Loucy (cell line): ENCODE results near the gene NADSYN1.

Source experiments
- H2AFZ ChIP-seq: fragments of 200-600 bp; sonication (generic); 2 replicates; pipeline ENCODE4 v1.6.0; 2016; ENCODE audit warnings: antibody characterized with exemption, mild to moderate bottlenecking, low read length, moderate library complexity
- H3F3A ChIP-seq: fragments of 200-600 bp; 2 replicates; pipeline ENCODE4 v1.6.0; 2016; ENCODE audit warnings: antibody characterized with exemption, low read depth, mild to moderate bottlenecking
- H3K27me3 ChIP-seq: fragments of 200-600 bp; sonication (generic); 2 replicates; pipeline ENCODE4 v1.6.1; 2014; ENCODE audit warnings: low read length, mild to moderate bottlenecking; ENCODE audit not compliant: insufficient read depth, poor library complexity, severe bottlenecking
- H3K36me3 ChIP-seq: fragments of 200-600 bp; sonication (generic); 2 replicates; pipeline ENCODE4 v1.6.1; 2016; ENCODE audit warnings: low read length; ENCODE audit not compliant: insufficient read depth
- H3K4me1 ChIP-seq: fragments of 200-600 bp; sonication (generic); 2 replicates; pipeline ENCODE4 v1.5.1; 2014; ENCODE audit warnings: low read length, mild to moderate bottlenecking; ENCODE audit not compliant: insufficient read depth, poor library complexity, severe bottlenecking
- H3K4me2 ChIP-seq: fragments of 200-600 bp; sonication (generic); 2 replicates; pipeline ENCODE4 v1.6.0; 2014; ENCODE audit warnings: antibody characterized with exemption, low read length, low read depth, mild to moderate bottlenecking; ENCODE audit not compliant: poor library complexity, severe bottlenecking
- H3K4me3 ChIP-seq: fragments of 200-600 bp; sonication (generic); 2 replicates; pipeline ENCODE4 v1.5.1; 2014; ENCODE audit warnings: low read length, mild to moderate bottlenecking, mixed read lengths; ENCODE audit not compliant: poor library complexity, severe bottlenecking
- H3K79me2 ChIP-seq: fragments of 200-600 bp; sonication (generic); 2 replicates; pipeline ENCODE4 v1.6.1; 2014; ENCODE audit warnings: low read length; ENCODE audit not compliant: insufficient read depth
- H3K9ac ChIP-seq: fragments of 200-600 bp; sonication (generic); 2 replicates; pipeline ENCODE4 v1.6.0; 2014; ENCODE audit warnings: mild to moderate bottlenecking, low read depth, low read length, moderate library complexity; ENCODE audit not compliant: poor library complexity, severe bottlenecking
- H3K9me2 ChIP-seq: fragments of 200-600 bp; sonication (generic); replicated peaks from 2 replicates; pipeline ENCODE4 v1.6.1; 2016; ENCODE audit warnings: low read depth, low read length, mixed read lengths
- H3K9me3 ChIP-seq: fragments of 200-600 bp; sonication (generic); 2 replicates; pipeline ENCODE4 v1.6.1; 2014; ENCODE audit warnings: mild to moderate bottlenecking, antibody characterized with exemption, low read length, low read depth; ENCODE audit not compliant: insufficient read depth
- H4K20me1 ChIP-seq: fragments of 200-600 bp; sonication (generic); 2 replicates; pipeline ENCODE4 v1.6.0; 2014; ENCODE audit warnings: antibody characterized with exemption, low read length, mild to moderate bottlenecking; ENCODE audit not compliant: insufficient read depth, poor library complexity, severe bottlenecking
- EZH2phosphoT487 ChIP-seq: fragments of 200-600 bp; IDR thresholded peaks from 2 replicates; pipeline ENCODE4 v1.6.1; 2018; ENCODE audit warnings: antibody characterized with exemption, mild to moderate bottlenecking, moderate library complexity, borderline replicate concordance
- TF ChIP-seq, protein P1 (sequence below): fragments of 200-600 bp; sonication (generic); conservative IDR thresholded peaks from 2 replicates; pipeline ENCODE4 v1.5.1; 2014; ENCODE audit warnings: mild to moderate bottlenecking, antibody characterized with exemption, low read length

The NADSYN1 gene

DNA sequence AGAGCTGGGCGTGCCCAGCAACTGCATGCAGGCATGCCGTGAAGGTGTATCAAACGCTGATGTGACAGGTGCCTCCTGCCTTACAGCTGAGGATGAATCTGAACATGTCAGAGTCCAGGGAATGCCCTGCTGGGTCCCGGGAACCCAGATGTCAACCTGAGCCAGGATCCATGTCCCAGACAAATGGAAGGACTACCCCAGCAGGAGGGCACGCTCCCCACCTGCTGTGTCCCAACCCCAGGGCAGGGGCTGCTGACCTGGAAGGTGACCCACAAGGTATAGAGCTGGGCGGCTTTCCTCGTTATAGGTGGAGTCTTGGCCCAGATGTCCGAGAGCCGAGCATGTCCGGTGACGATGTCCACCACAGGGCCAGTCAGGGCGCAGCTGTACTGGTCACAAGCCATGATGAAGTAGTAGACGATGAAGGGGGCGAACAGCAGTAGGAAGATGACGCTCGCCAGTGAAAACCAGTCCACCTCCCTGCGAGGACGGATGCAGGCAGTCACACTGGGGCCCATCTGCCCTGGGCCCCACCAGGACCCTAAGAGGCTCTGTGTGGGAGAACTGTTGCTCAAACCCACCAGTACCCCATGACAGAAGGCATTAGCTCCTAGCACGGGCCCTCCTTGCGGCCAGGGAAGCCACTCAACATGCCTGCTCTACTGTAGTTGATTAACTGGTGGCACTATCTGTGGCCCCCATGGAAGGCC is 9.1 kb upstream of the NADSYN1 start:
- TF ChIP-seq EZH2phosphoT487: no peak
- TF ChIP-seq, protein P1, sequence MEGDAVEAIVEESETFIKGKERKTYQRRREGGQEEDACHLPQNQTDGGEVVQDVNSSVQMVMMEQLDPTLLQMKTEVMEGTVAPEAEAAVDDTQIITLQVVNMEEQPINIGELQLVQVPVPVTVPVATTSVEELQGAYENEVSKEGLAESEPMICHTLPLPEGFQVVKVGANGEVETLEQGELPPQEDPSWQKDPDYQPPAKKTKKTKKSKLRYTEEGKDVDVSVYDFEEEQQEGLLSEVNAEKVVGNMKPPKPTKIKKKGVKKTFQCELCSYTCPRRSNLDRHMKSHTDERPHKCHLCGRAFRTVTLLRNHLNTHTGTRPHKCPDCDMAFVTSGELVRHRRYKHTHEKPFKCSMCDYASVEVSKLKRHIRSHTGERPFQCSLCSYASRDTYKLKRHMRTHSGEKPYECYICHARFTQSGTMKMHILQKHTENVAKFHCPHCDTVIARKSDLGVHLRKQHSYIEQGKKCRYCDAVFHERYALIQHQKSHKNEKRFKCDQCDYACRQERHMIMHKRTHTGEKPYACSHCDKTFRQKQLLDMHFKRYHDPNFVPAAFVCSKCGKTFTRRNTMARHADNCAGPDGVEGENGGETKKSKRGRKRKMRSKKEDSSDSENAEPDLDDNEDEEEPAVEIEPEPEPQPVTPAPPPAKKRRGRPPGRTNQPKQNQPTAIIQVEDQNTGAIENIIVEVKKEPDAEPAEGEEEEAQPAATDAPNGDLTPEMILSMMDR: no peak
- H3K79me2 ChIP-seq: peaks cover 27% of the 10 kb centered on the region
- H3K9me3 ChIP-seq: peaks cover 3% of the 10 kb centered on the region; the same call in 1 of the 2 replicates
- H3K4me1 ChIP-seq: peaks cover 9% of the 10 kb centered on the region
- no peaks in the 10 kb centered on the region for H3K9me2 ChIP-seq
- H3K36me3 ChIP-seq: peaks cover 50% of the 10 kb centered on the region; the same call in 1 of the 2 replicates
- H3K27me3 ChIP-seq: no peaks in the 10 kb centered on the region
- H3K9ac ChIP-seq: no peak overlapping the region
- H4K20me1 ChIP-seq: no peaks in the 10 kb centered on the region
- H2AFZ ChIP-seq: no peak overlapping the region
- H3K4me2 ChIP-seq: no peak overlapping the region
- H3K4me3 ChIP-seq: no peak overlapping the region
- H3F3A ChIP-seq: no peaks in the 10 kb centered on the region

DNA sequence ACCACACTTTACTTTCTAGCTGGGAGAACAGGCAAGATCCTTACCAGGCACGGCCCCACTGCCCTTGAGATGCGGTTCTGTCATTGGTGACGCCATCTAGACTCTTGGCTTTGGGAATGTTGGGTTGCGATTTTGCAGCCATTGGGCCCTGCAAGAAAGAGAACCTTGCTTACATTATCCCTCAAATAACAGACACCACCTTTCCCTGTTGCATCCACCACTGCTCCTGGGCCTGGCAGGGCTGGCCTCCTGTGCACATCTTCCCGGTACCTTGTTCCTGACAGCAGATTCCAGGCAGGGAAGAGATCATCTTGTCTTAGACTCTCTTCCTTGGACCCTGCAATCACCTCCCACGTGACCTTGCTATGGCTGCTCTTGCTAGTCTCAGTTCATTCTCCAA is 8.2 kb upstream of the NADSYN1 start:
- H3K4me3 ChIP-seq: no peak overlapping the region
- peaks cover 36% of the 10 kb centered on the region for H3K79me2 ChIP-seq
- no peak overlapping the region for H3K9ac ChIP-seq
- H3K9me3 ChIP-seq: peaks cover 3% of the 10 kb centered on the region; the same call in 1 of the 2 replicates
- no peaks in the 10 kb centered on the region for H3K27me3 ChIP-seq
- no peaks in the 10 kb centered on the region for H4K20me1 ChIP-seq
- peaks cover 41% of the 10 kb centered on the region; the same call in 1 of the 2 replicates for H3K36me3 ChIP-seq
- no peak for TF ChIP-seq EZH2phosphoT487
- TF ChIP-seq, protein P1: no peak
- H3K9me2 ChIP-seq: no peaks in the 10 kb centered on the region
- H3K4me1 ChIP-seq: peaks cover 18% of the 10 kb centered on the region
- no peaks in the 10 kb centered on the region for H3F3A ChIP-seq
- no peak overlapping the region for H3K4me2 ChIP-seq
- H2AFZ ChIP-seq: no peak overlapping the region

GRCh38 chr11:71446150-71446549 is 6.9 kb upstream of the NADSYN1 start:
- Histone ChIP-seq H2AFZ (no peak overlapping the region), H3K4me1 (peaks cover 25% of the 10 kb centered on the region), H4K20me1 (no peaks in the 10 kb centered on the region), H3K9me2 (no peaks in the 10 kb centered on the region), H3F3A (no peaks in the 10 kb centered on the region), H3K9ac (no peak overlapping the region), H3K79me2 (peaks cover 47% of the 10 kb centered on the region), H3K9me3 (peaks cover 3% of the 10 kb centered on the region; the same call in 1 of the 2 replicates), H3K4me2 (peak overlapping the region; percentile 85), H3K27me3 (no peaks in the 10 kb centered on the region), H3K4me3 (no peak overlapping the region), H3K36me3 (peaks cover 28% of the 10 kb centered on the region; the same call in 1 of the 2 replicates)
- TF ChIP-seq EZH2phosphoT487: no peak
- TF ChIP-seq, protein P1: no peak
